SU-DHL-6 (cell line): ENCODE data around the gene S100A1.

ENCODE experiments used
- EZH2phosphoT487 ChIP-seq: fragments of 200-600 bp; sonication (generic), shearing (Covaris generic); conservative IDR thresholded peaks from 2 replicates; pipeline ENCODE4 v1.6.1; 2018; ENCODE audit warnings: mild to moderate bottlenecking, antibody characterized with exemption, low read length, moderate library complexity, mixed read lengths
- TF ChIP-seq, protein P1 (sequence below): fragments of 200-600 bp; sonication (generic); IDR thresholded peaks from one replicate; pipeline ENCODE4 v1.5.1; 2017; ENCODE audit warnings: antibody characterized with exemption, mild to moderate bottlenecking, low read length, moderate library complexity; ENCODE audit not compliant: insufficient read depth, poor library complexity, severe bottlenecking

DNA sequence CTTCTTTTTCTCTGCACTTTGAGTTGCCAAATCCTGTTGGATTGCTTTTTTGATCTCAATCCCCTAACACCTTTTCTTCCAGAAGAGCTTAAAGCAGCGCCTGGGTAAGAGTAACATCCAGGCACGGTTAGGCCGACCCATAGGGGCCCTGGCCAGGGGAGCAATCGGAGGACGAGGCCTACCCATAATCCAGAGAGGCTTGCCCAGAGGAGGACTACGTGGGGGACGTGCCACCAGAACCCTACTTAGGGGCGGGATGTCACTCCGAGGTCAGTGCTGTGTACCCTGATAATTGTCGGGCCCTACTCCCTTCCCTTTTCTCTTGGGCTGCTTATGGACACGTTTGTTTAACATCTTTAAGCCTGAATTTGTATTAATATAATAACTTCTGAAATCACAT lies 13.9 kb downstream of the S100A1 start:
- TF ChIP-seq, protein P1, sequence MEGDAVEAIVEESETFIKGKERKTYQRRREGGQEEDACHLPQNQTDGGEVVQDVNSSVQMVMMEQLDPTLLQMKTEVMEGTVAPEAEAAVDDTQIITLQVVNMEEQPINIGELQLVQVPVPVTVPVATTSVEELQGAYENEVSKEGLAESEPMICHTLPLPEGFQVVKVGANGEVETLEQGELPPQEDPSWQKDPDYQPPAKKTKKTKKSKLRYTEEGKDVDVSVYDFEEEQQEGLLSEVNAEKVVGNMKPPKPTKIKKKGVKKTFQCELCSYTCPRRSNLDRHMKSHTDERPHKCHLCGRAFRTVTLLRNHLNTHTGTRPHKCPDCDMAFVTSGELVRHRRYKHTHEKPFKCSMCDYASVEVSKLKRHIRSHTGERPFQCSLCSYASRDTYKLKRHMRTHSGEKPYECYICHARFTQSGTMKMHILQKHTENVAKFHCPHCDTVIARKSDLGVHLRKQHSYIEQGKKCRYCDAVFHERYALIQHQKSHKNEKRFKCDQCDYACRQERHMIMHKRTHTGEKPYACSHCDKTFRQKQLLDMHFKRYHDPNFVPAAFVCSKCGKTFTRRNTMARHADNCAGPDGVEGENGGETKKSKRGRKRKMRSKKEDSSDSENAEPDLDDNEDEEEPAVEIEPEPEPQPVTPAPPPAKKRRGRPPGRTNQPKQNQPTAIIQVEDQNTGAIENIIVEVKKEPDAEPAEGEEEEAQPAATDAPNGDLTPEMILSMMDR: no peak
- no peak for TF ChIP-seq EZH2phosphoT487
